HG02884 (cell line): Measurements from ENCODE around the gene SLC8A2.

Experiments
- ATAC-seq: cut with Tn5 transposase; IDR thresholded peaks from one replicate; pipeline ENCODE4 v1.9.1; 2021; ENCODE audit warnings: mild to moderate bottlenecking, moderate library complexity; ENCODE audit not compliant: unreplicated experiment

SLC8A2 gene

DNA sequence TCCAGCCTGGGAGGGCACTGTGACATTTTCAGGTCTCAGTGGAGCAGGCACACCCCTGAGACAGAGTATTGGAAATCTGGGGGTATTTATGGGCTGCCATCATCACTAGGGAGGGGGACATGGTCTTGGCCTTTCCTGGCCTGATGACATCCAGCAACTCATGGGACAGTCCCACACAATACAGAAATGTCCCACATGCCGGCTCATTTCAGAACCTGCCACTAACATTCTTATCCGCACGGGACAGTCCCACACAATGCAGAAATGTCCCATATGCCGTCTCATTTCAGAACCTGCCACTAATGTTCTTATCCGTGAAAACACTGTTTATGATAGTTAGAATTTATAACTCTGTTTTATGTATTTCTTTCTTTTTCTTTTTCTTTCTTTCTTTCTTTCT lies 9.8 kb downstream of the SLC8A2 start:
- no peak for ATAC-seq

DNA sequence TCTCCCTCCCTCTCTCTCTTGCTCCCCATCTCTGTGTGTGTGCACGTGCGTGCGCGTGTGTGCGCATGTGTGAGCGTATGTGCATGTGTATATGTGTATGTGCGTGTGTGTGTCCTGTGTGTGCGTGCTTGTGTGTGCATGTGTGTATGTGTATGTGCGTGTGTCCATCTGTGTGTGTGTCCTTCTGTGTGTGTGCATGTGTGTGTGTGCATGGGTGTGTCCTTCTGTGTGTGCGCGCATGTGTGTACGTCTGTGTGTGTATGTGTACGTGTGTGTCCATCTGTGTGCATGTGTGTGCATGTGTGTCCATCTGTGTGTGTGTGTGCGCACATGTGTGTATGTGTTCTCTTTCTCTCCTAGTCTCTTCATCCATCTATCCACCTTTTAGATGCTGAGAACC lies 12.2 kb downstream of the SLC8A2 start:
- no peak for ATAC-seq

DNA sequence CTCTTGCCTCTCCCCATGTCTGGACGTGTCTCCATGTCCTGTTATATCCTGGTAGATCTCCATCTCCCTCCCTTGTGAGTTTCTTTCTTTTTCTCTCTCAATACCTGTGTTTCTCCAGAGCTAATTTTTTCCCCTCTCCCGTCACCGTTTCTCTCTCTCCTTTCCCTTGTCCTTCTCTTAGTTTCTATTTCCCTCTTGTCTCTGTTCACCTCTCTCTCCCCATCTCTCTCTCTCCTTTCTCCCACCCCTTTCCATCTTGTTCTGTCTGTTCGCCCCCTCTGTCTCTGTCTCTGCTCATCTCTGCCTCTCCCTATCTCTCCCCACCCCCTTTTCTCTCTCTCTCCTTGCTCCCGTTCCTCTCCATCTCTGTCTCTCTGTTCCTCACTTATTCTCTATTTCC lies 13.0 kb downstream of the SLC8A2 start:
- ATAC-seq = no peak

DNA sequence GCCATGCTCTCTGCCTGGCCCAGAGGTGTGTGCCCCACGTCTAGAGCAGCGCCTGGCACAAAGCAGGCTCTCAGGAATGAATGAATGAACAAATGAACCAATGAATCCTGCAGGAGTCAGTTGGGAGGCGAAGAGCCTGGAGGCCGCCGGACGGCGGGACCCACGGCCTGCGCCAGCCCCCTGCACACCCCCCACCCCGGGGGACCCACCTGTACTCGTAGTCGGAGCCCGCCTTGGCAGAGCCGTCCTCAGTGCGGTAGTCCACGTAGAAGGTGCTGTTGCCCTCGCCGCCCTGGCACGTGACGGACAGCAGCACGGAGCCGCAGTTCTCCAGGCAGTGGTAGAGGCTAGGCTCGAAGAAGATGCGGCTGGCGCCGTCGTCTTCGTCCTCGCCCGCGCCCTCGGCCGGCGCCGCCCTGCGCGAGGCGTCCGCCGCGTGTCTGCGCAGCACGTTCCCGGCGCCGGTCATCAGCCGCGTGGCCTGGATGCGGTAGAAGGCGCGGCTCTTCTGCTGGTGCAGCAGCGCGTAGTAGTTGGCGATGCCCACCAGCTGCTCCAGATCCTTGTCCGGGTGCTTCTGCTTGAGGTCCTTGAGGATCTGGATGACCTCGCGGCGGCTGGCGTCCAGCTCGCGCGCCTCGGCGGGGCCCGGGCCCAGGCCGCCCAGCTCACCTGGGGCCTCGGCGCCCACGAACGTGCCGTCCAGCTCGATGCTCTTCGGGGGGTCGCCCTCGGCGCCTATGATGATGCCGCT lies 14.8 kb downstream of the SLC8A2 start:
- ATAC-seq = no peak

DNA sequence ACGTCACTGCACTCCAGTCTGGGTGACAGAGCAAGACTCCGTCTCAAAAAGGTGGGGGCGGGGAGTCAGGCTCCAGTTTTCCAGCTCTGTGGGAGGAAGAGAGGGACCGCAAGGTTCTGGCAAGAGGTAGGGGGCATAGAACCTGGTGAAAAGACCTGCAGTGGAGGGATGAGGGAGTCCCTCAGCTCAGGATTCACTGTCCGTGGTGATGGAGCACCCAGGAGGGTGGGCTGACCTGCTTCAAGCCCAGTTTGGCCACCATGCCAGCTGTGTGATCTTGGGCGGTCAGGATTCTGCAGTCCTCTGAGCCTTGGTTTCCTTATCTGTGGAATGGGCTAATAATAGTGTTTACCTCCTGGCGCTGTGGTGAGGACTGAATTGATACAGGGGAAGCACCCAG lies 21.2 kb downstream of the SLC8A2 start:
- ATAC-seq = no peak

DNA sequence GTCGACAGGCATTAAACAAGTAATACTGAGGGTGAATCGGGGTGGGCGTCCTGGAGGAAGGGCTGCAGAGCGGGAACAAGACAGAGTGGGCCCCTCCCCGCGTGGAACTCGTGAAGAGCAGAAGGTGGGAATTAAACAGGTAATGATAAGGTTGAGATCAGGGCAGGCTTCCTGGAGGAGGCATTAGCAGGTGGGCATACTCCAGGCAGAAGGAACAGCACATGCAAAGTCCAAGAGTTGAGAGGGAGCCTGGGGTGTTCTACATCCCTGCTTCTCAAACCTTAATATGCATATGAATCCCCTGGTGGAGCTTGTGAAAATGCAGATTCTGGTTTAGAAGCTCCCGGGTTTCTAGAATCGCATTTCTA lies 23.3 kb downstream of the SLC8A2 start:
- ATAC-seq = no peak

DNA sequence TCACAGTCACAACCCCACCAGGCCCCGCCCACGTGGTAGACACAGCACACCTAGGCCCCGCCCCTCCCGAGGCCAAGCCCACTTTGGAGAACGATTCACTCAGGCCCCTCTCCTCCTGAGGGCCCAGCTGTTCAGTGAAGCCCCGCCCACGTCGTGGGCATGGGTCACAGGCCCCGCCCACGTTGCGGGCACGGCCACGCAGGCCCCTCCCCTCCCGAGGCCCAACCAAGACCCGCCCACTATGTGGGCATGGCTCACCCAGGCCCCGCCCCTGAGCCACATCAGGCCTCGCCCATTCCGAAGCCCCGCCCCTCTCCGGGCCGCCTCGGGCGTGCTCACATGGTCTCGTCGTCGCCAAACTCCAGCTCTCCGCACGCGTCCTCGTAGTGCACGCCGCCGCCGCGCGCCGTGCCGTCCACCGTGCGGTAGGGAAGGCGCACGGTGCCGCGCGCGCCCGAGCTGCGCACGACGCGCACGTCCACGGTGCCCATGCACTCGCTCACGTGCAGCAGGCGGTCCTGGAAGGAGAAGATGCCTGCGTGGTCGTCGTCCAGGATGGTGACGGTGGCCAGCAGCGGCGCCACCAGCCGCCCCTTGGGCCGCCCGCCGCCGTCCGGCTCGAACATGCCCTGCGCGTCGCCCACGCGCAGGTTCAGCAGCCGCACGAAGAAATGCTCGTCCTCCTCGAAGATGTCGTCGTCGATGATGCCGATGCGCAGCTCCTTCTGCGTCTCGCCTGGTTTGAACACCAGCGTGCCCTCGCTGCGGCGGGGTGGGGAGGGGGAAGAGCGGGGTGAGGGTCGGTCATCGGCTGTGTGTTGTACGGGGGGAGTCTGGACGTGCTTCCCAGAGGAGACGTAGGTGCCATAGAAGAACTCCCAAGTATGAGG lies 24.0 kb downstream of the SLC8A2 start:
- no peak for ATAC-seq

DNA sequence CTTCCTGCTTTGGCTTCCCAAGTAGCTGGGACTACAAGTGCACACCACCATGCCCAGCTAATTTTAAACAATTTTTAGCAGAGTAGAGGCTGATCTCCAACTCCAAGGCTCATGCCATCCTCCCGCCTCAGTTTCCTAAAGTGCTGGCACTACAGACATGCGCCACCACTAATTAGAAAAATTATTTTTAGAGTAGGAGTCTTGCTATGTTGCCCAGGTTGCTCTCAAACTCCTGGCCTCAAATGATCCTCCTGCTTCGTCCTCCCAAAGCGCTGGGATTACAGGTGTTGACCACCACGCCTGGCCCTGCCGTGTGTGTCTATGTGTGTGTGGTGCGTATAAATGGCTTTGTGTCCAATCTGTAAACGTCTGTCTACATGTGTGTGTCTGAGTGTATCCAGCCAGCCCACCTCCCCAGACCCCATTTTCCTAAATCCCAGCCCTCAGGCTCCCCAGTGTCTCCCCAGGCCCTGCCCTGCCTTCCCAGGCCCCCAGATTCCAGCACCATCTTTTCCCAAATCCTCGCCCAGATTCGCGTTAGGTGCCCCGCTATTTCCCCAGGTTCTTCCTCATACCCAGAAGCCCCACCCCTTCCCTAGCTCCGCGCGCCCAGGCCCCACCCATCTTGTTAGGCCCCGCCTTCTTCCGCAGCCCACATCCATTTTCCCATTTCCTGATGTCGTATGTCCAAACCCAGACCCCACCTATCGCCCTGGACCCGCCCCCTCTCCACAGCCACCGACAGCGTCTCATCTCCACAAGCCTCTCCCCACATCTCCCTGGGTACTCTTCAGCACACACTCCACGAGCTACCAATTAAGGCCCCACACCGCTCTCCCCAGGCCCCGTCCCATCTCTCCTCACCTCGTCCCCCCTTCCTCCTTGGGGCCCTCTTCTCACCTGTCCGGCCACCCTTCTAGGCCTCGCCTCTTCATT lies 24.9 kb downstream of the SLC8A2 start:
- ATAC-seq = no peak

DNA sequence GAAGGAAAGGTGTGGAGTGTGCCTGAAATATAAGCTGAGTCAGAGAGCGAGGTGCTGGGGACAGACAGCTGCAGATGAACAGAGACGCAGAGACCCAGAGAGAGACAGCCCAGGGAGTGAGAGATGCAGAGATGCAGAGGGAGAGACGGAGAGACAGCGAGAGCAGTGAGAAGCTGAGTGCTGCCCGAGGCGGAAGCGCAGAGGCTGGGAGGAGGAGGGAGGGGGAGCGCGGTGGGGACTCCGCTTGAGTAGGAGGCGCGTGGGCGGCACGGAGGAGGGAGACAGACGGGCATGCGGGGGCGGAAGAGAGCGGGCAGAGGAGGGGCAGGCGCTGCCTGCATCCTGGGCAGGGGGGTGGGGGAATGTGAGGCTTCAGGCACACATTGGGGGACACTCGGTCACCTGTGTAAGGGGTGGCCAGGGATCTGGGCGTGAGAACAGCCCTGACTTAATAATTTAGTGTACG lies 25.7 kb downstream of the SLC8A2 start:
- ATAC-seq = no peak

DNA sequence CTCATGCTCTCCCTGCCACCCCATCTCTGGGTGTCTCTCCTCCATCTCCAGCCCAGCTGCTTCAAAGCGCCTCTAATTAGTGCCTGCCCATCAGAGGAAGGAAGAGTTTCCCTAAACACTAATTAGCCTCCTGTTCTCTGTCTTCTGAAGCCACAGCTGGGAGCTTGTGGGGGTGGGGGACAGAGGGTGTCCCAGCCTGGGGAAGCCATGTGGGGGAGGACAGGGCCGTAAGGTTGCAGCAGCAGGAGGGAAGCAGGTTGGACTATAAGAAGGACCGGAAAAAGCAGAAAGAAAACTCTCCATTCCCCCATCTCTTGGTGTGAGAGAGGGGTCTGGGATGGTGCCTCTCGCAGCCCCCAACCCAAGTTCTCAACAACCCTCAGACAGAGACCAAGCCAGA lies 26.2 kb downstream of the SLC8A2 start:
- no peak for ATAC-seq

DNA sequence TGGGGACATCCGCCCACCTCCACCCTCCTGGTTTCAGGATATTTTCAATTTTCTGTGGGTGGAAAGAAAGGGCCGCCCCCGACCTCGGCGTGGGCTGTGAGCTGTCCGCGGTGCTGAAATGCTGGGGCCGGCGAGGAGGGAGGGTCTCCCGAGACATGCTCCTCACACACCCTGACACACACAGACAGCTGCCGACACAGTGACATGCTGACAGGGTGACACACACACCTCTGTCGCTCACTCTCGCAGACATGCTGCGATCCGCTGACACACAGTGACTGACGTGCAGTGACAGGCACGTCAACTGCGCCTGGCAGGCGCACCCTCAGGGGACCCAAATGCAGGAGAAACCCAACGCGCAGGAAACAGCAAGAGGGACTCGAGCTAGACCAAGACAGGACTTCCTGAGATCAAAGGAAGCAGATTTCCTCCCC lies 27.3 kb downstream of the SLC8A2 start:
- no peak for ATAC-seq

DNA sequence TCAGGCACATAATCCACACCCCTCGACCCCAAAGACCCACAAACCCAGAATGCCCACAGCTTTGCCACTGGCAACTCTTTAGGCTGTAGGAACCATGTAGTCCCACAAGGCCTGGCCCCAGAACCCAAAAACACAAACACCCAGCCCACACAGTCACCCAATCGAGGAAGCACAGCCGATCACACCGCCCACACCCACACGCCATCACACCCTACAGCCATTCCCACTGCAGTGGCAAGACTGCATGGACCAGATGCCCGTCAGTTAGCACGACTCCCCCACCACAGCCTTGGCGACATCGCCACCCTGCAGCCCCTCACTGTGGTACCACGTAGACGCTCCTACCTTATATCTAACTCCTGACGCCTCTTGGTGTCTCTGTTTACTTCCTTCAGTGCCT lies 28.4 kb downstream of the SLC8A2 start:
- ATAC-seq = no peak

DNA sequence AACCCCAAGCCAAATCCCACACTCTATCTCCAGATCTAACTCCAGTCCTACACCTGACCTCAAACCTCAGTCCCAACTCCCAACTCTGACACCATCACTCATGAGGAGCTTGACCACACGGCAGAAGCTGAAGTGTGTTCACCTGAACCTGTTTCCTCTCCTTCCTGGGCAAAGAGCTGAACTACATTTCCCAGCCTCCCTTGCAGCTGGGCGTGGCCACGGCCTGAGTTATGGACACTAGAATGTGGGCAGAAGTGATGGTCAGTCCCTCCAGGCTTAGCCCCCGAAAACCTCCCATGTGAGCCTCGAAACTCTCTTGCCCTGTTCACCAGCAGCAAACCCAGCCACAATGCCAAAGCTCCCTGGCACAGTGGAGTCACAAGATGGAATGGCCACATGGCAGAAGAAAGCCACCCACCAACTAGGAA lies 32.9 kb downstream of the SLC8A2 start:
- no peak for ATAC-seq

DNA sequence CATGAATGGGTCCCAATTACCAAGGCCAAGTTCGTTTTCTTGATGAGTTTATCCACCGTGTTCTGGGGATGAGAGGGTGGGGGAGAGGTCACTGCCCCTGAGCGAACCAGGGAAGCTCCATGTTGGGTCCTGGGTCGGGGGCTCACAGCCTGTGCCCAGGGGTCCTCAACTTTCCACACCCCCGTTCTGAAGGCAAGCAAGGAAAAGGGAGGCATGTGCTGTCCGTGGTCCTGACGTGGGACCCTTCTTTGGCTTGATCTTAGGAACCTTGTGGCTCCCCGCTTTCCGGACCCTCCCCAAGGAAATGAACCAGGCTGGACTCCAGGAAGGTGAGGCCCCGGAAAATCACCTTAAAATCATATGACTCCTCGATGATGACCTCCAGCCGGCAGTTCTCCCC lies 34.2 kb downstream of the SLC8A2 start:
- ATAC-seq = no peak

DNA sequence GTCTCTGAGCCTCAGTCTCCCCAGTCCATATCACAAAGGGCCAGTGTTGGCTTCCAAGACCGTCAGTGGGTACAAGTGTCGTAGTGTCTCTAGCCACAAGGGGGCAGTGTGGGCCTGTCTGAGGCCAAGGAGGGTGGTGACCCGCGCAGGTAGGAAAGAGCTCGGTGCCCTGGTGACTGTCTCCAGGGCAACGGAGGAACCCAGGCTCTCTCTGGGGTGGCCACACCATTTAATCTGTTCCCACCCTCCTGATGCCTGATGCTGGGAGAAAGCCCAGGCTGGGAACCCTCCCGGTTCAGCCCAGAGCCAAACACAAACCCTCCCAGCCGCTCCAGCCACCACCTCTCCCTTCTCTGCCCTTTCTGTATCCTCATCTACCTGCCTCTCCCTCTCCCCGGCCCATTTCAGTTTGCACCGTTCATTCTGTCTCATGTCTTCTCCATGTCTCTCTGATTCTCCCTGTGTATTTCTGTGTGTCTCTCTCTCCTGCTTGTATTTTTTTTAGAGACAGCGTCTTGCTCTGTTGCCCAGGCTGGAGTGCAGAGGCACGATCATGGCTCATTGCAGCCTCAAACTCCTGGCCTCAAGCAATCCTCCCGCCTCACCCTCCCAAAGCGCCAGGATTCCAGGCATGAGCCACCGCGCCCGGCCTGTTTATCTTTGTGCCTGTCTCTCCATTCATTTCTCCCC lies 34.8 kb downstream of the SLC8A2 start:
- no peak for ATAC-seq

DNA sequence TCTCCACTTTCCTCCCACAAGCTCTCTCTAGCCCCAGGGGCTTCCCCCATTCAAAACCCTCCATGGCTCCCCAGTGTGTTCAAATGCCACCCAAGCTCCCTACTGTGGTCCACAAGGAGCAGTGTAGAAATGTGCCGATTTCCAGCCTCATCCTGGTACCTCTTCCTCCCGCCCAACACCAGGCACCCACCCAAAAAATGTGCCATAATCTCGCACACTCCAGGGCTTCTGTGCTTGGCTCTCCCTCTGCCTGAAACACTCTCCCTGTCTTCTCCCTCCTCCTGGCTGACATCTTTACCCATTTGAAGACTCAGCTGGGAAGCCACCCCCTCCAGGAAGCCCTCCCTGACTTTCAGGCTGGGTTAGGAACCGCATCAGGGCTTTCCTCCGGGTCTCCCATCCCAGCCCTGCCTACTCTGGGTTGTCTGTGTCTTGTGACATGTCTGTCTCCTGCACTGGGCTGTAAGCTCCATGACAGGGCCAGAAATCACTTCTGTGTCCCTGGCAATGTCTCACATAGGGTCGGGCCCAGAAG lies 35.7 kb downstream of the SLC8A2 start:
- ATAC-seq = no peak

DNA sequence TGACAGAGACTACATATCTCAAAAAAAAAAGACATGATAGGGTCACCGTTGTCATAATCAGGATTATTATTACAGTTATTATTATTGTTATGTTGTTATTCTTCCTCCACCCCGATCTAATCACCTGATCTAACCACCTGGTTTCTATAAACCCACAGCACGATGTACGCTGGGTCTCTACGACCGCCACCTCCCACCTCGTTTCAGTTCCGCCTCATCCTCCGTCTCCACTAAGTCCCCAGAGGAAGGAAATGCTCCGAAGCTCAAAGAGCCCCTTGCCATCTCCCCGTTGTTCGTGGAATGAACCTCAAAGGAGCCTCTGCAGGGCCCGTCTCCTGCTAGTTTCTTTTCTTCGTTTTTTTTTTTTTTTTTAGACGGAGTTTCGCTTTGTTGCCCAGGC lies 36.5 kb downstream of the SLC8A2 start:
- no peak for ATAC-seq

DNA sequence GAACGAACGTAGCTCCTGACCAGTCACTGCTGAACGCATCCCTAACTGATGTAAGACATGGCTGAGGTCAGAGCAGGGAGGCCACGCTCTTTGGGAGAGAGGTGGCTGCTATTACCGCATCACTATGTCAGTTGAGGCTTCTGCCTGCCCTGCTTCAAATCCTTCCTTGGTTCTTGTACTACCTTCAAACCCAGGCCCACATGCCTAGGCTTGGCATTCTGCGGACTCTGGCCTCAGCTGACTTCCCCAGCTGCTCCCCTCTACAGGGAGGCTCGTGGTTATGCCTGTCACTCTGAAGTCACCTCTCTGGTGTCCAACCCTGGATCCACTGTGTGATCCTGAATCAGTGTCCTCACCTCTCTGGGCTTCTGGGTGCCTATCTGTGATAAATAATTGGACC lies 37.6 kb downstream of the SLC8A2 start:
- ATAC-seq = no peak

DNA sequence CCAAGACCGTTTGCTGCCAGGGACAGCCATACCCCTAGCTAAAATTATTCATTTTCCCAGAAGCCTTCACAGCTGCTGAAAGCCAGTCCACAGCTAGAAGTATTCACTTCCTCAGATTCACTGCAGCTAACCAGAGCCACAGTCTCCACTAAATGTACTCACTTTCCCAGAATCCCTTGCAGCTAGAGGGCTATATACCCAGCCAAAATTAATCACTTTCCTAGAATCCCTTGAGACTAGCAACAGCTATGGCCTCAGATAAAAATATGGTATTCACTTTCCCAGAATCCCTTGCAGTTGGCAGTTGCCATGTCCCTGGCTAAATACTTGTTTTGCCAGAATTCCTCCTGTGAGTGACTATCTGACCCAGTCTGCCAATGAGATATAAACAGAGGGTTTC lies 38.6 kb downstream of the SLC8A2 start:
- no peak for ATAC-seq

DNA sequence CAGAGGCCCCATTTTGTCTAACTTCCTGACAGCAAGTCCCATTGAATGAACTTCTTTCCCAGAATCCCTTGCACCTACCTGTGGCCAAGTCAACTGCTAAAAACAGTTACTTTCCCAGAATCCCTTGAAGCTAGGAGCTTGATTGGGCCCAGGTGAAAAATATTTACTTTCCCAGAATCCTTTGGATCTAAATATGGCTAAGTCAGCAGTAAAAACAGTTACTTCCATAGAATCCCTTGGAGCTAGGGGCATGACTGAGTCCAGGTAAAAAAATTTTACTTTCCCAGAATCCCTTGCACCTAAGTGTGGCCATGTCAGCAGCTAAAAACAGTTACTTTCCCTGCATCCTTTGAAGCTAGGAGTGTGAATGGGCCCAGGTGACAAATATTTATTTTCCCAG lies 39.2 kb downstream of the SLC8A2 start:
- no peak for ATAC-seq
